Measurements from ENCODE around the gene PC. TPM values are rescaled to one million over a fixed set of nuclear protein-coding genes. Genes with fewer than 3 reads are reported as not detected.
A peak's percentile ranks its signal among the peaks of the same experiment; 100 is the strongest.

Gene PC
- total RNA-seq, 1 donor from 2014 or later, result 10.5 TPM

GRCh38 chr11:66880496-66881450 lies 77.4 kb downstream of the PC start:
- Histone ChIP-seq H3K36me3 (ENCODE audit: insufficient read depth, low read length) (no peaks in the 10 kb centered on the region), H2AFZ (ENCODE audit: low read depth, low read length) (no peak overlapping the region), H4K20me1 (ENCODE audit: insufficient read depth, low read length) (peaks cover 12% of the 10 kb centered on the region), H3K4me3 (ENCODE audit: insufficient read depth, low read depth, low read length) (no peak overlapping the region), H3K4me2 (ENCODE audit: low read length) (no peak overlapping the region), H3K9me3 (ENCODE audit: insufficient read depth, low read depth, low read length) (no peaks in the 10 kb centered on the region), H3K4me1 (ENCODE audit: insufficient read depth, low read length) (peaks cover 20% of the 10 kb centered on the region), H3K27ac (ENCODE audit: low read depth, low read length) (no peak overlapping the region), H3K9ac (ENCODE audit: low read length) (no peak overlapping the region), H3K79me2 (ENCODE audit: insufficient read depth, low read length) (no peaks in the 10 kb centered on the region), H3K27me3 (ENCODE audit: insufficient read depth, low read length) (no peaks in the 10 kb centered on the region)
- no peaks in the 10 kb centered on the region for H3K9me3 Mint-ChIP-seq (ENCODE audit: unreplicated experiment)
- no peak overlapping the region for H3K27ac Mint-ChIP-seq (ENCODE audit: unreplicated experiment)
- H3K4me1 Mint-ChIP-seq (ENCODE audit: low read depth, unreplicated experiment), result peaks cover 16% of the 10 kb centered on the region
- TF ChIP-seq EZH2 (IDR thresholded peaks at IDR 0.05; ENCODE audit: insufficient read depth, low read length) (no peak), CTCF (IDR thresholded peaks at IDR 0.05; ENCODE audit: insufficient read depth, low read depth, low read length) (no peak)
- H3K4me3 Mint-ChIP-seq (ENCODE audit: unreplicated experiment), result no peak overlapping the region
- peaks cover 18% of the 10 kb centered on the region for H3K27me3 Mint-ChIP-seq (ENCODE audit: low read depth, unreplicated experiment)
- no peak for FAIRE-seq
- DNase-seq (ENCODE audit: low read depth), result no peak
- no peaks in the 10 kb centered on the region for H3K36me3 Mint-ChIP-seq (ENCODE audit: low read depth, unreplicated experiment)

DNA sequence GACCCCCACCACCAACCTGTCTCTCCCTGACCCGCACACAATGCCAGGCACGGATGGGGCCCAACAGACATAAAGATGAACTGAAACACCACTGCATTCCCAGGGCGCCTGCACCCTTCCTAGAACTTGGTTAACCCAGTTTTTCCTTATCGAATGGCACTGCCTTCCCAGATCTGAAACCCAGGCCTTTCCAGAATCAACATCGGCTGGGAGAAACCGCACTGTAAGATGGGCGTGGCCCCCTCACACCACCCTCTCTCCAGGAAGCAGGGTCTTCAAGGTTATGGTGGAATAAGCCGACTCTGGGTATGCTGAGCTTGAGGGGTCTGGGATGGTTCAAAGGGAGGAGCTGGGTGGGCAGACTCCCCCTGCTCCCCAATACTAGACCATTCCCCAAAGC lies 78.2 kb downstream of the PC start:
- H3K36me3 Mint-ChIP-seq (ENCODE audit: low read depth, unreplicated experiment), result no peaks in the 10 kb centered on the region
- H3K4me3 Mint-ChIP-seq (ENCODE audit: unreplicated experiment), result no peak overlapping the region
- H3K27me3 ChIP-seq (ENCODE audit: insufficient read depth, low read length), result no peaks in the 10 kb centered on the region
- H3K4me3 ChIP-seq (ENCODE audit: insufficient read depth, low read depth, low read length), result no peak overlapping the region
- FAIRE-seq (no peak), DNase-seq (ENCODE audit: low read depth) (no peak)
- H3K36me3 ChIP-seq (ENCODE audit: insufficient read depth, low read length), result no peaks in the 10 kb centered on the region
- no peaks in the 10 kb centered on the region for H3K9me3 Mint-ChIP-seq (ENCODE audit: unreplicated experiment)
- H3K4me2 ChIP-seq (ENCODE audit: low read length), result no peak overlapping the region
- H3K27me3 Mint-ChIP-seq (ENCODE audit: low read depth, unreplicated experiment), result peaks cover 23% of the 10 kb centered on the region
- H4K20me1 ChIP-seq (ENCODE audit: insufficient read depth, low read length), result peaks cover 12% of the 10 kb centered on the region
- H3K9me3 ChIP-seq (ENCODE audit: insufficient read depth, low read depth, low read length), result no peaks in the 10 kb centered on the region
- H3K27ac ChIP-seq (ENCODE audit: low read depth, low read length), result no peak overlapping the region
- TF ChIP-seq CTCF (IDR thresholded peaks at IDR 0.05; ENCODE audit: insufficient read depth, low read depth, low read length) (no peak), EZH2 (IDR thresholded peaks at IDR 0.05; ENCODE audit: insufficient read depth, low read length) (no peak)
- H3K27ac Mint-ChIP-seq (ENCODE audit: unreplicated experiment), result no peak overlapping the region
- no peak overlapping the region for H2AFZ ChIP-seq (ENCODE audit: low read depth, low read length)
- no peak overlapping the region for H3K9ac ChIP-seq (ENCODE audit: low read length)
- H3K79me2 ChIP-seq (ENCODE audit: insufficient read depth, low read length), result no peaks in the 10 kb centered on the region
- H3K4me1 Mint-ChIP-seq (ENCODE audit: low read depth, unreplicated experiment), result peaks cover 16% of the 10 kb centered on the region
- peaks cover 19% of the 10 kb centered on the region for H3K4me1 ChIP-seq (ENCODE audit: insufficient read depth, low read length)

GRCh38 chr11:66879583-66879982 lies 78.6 kb downstream of the PC start:
- no peaks in the 10 kb centered on the region for H3K9me3 ChIP-seq (ENCODE audit: insufficient read depth, low read depth, low read length)
- H3K4me3 ChIP-seq (ENCODE audit: insufficient read depth, low read depth, low read length), result no peak overlapping the region
- no peaks in the 10 kb centered on the region for H3K27me3 ChIP-seq (ENCODE audit: insufficient read depth, low read length)
- H3K27ac ChIP-seq (ENCODE audit: low read depth, low read length), result no peak overlapping the region
- no peak overlapping the region for H3K27ac Mint-ChIP-seq (ENCODE audit: unreplicated experiment)
- H3K9ac ChIP-seq (ENCODE audit: low read length), result no peak overlapping the region
- FAIRE-seq, result no peak
- H3K79me2 ChIP-seq (ENCODE audit: insufficient read depth, low read length), result no peaks in the 10 kb centered on the region
- H3K4me1 Mint-ChIP-seq (ENCODE audit: low read depth, unreplicated experiment), result peaks cover 16% of the 10 kb centered on the region
- DNase-seq (ENCODE audit: low read depth), result no peak
- peak overlapping the region; percentile 12 for H3K4me3 Mint-ChIP-seq (ENCODE audit: unreplicated experiment)
- H3K36me3 ChIP-seq (ENCODE audit: insufficient read depth, low read length), result no peaks in the 10 kb centered on the region
- no peaks in the 10 kb centered on the region for H3K36me3 Mint-ChIP-seq (ENCODE audit: low read depth, unreplicated experiment)
- H3K4me2 ChIP-seq (ENCODE audit: low read length), result no peak overlapping the region
- TF ChIP-seq EZH2 (IDR thresholded peaks at IDR 0.05; ENCODE audit: insufficient read depth, low read length) (no peak), CTCF (IDR thresholded peaks at IDR 0.05; ENCODE audit: insufficient read depth, low read depth, low read length) (no peak)
- H2AFZ ChIP-seq (ENCODE audit: low read depth, low read length), result no peak overlapping the region
- no peaks in the 10 kb centered on the region for H3K9me3 Mint-ChIP-seq (ENCODE audit: unreplicated experiment)
- H4K20me1 ChIP-seq (ENCODE audit: insufficient read depth, low read length), result peaks cover 12% of the 10 kb centered on the region
- H3K27me3 Mint-ChIP-seq (ENCODE audit: low read depth, unreplicated experiment), result peaks cover 27% of the 10 kb centered on the region
- peaks cover 19% of the 10 kb centered on the region for H3K4me1 ChIP-seq (ENCODE audit: insufficient read depth, low read length)

All from astrocyte (in vitro differentiated cells and primary cell).